K562 (cell line): ENCODE measurements around the gene SEZ6L. TPM values are rescaled to one million over a fixed set of nuclear protein-coding genes. Genes with fewer than 3 reads are reported as not detected.

ENCODE experiments used
- ATAC-seq: fragments of 200-7000 bp; cut with Tn5 transposase; 3 replicates; pipeline ENCODE4 v1.9.1; 2020; ENCODE audit warnings: moderate library complexity
- BruUV-seq: library from RNA; stranded (reverse); fragments of 400-500 nt; replicated peaks from 2 replicates; lab custom pipeline; 2021; lab: Mats Ljungman, UMichigan
- CTCF ChIA-PET: fragments of 300-600 bp; formaldehyde crosslinking; extraction: SDS; loops from one replicate; lab custom pipeline; 2021; ENCODE audit warnings: low intra/inter-chr PET ratio; lab: Yijun Ruan, JAX
- POLR2A ChIA-PET: fragments of 300-600, 350-650 bp; sonication (Branson Sonifier 250); formaldehyde crosslinking; extraction: SDS; loops from one replicate; lab custom pipeline; 2021; ENCODE audit warnings: antibody characterized with exemption, inconsistent platforms; lab: Yijun Ruan, JAX
- DNase-seq, 4 experiments: peaks; one replicate each; pipeline versions ENCODE4 v3.0.0 to v3.0.0-alpha.2; 2011 to 2018; ENCODE audit warnings: low spot score in 3 of 4, mixed read lengths in 3 of 4; ENCODE audit errors: extremely low read depth in 1 of 4
- FAIRE-seq: peaks from 2 replicates; lab custom pipeline; 2011; peaks lifted over from hg19 to GRCh38; lab: Jason Lieb, UNC
- H2AFZ ChIP-seq: 2 replicates; pipeline ENCODE4 v1.6.0; 2011; ENCODE audit warnings: low read depth, low read length, control low read depth, inconsistent platforms
- H3K27ac ChIP-seq: fragments of 200-600 bp; 3 replicates; pipeline ENCODE4 v1.8.0; 2011; ENCODE audit warnings: low read depth, mild to moderate bottlenecking, control low read depth, inconsistent platforms, low read length, moderate library complexity, mixed read lengths; ENCODE audit errors: extremely low read depth
- H3K27me3 ChIP-seq, 2 experiments: fragments of 300-600 bp in 1 of 2; 2 replicates in 1 of 2; 3 replicates in 1 of 2; pipeline versions ENCODE4 v1.6.0 to v1.8.0; 2011; ENCODE audit warnings: inconsistent platforms in 2 of 2, low read length in 2 of 2, mild to moderate bottlenecking in 1 of 2, mixed read lengths in 1 of 2, moderate library complexity in 1 of 2; ENCODE audit not compliant: control insufficient read depth in 2 of 2, insufficient read depth in 2 of 2
- H3K36me3 ChIP-seq: fragments of 300-600 bp; 3 replicates; pipeline ENCODE4 v1.8.0; 2011; ENCODE audit warnings: mild to moderate bottlenecking, low read length, inconsistent platforms; ENCODE audit not compliant: control insufficient read depth, insufficient read depth
- H3K4me1 ChIP-seq, 2 experiments: fragments of 200-600 bp in 1 of 2; replicated peaks in 1 of 2; 2 replicates in 1 of 2; 3 replicates in 1 of 2; pipeline versions ENCODE4 v1.5.1 to v1.8.0; 2011; ENCODE audit warnings: inconsistent platforms in 2 of 2, low read length in 2 of 2, mild to moderate bottlenecking in 1 of 2, mixed read lengths in 1 of 2, moderate library complexity in 1 of 2; ENCODE audit not compliant: control insufficient read depth in 2 of 2, insufficient read depth in 2 of 2
- H3K4me2 ChIP-seq: 2 replicates; pipeline ENCODE4 v1.6.1; 2011; ENCODE audit warnings: low read length, control low read depth, inconsistent platforms, mixed read lengths; ENCODE audit not compliant: insufficient read depth
- H3K4me3 ChIP-seq: fragments of 200-600 bp; sonication (generic), shearing (Covaris generic); 2 replicates; pipeline ENCODE4 v1.5.1; 2016; ENCODE audit warnings: control low read depth, inconsistent platforms
- H3K79me2 ChIP-seq: fragments of 200-600 bp; 3 replicates; pipeline ENCODE4 v1.8.0; 2011; ENCODE audit warnings: low read length, inconsistent platforms; ENCODE audit not compliant: control insufficient read depth, insufficient read depth
- H3K9ac ChIP-seq, 2 experiments: 2 replicates each; pipeline versions ENCODE4 v1.6.0 to v1.6.1; 2011; ENCODE audit warnings: low read depth in 2 of 2, low read length in 2 of 2, control low read depth in 1 of 2, inconsistent platforms in 1 of 2, mild to moderate bottlenecking in 1 of 2, mixed read lengths in 1 of 2; ENCODE audit not compliant: insufficient read depth in 1 of 2
- H3K9me1 ChIP-seq: one replicate; pipeline ENCODE4 v1.6.0; 2011; ENCODE audit warnings: inconsistent platforms, mild to moderate bottlenecking, low read length, moderate library complexity; ENCODE audit not compliant: control insufficient read depth, insufficient read depth
- H3K9me3 ChIP-seq: replicated peaks from 2 replicates; pipeline ENCODE4 v1.5.1; 2011; ENCODE audit warnings: low read depth, low read length, inconsistent platforms; ENCODE audit not compliant: control insufficient read depth, insufficient read depth
- H4K20me1 ChIP-seq: replicated peaks from 2 replicates; pipeline ENCODE4 v1.6.1; 2011; ENCODE audit warnings: low read length, inconsistent platforms, mixed read lengths; ENCODE audit not compliant: control insufficient read depth, insufficient read depth
- FOXK1 ChIP-seq: sonication (generic); formaldehyde crosslinking; IDR thresholded peaks from 2 replicates; pipeline ENCODE4 v1.8.0; 2022; ENCODE audit warnings: missing genetic modification reagents, mild to moderate bottlenecking, borderline replicate concordance
- GABPA ChIP-seq: fragments of 200-800 bp; sonication (Bioruptor generic); conservative IDR thresholded peaks from 2 replicates; pipeline ENCODE4 v1.6.1; 2016; ENCODE audit warnings: low read depth, missing genetic modification characterization, missing compliant biosample characterization
- HMG20A ChIP-seq: fragments of 450-650 bp; formaldehyde crosslinking; conservative IDR thresholded peaks from 2 replicates; pipeline ENCODE4 v1.4.0; 2020; ENCODE audit warnings: mild to moderate bottlenecking, mixed read lengths
- KDM2B ChIP-seq: fragments of 250-450 bp; sonication (Bioruptor Pico); IDR thresholded peaks from 2 replicates; pipeline ENCODE4 v1.8.0; 2021; ENCODE audit warnings: mild to moderate bottlenecking, moderate library complexity
- MAFG ChIP-seq: fragments of 450-650 bp; conservative IDR thresholded peaks from 2 replicates; pipeline ENCODE4 v1.6.1; 2016; ENCODE audit warnings: missing genetic modification characterization, missing compliant biosample characterization
- POLR2H ChIP-seq: IDR thresholded peaks from 2 replicates; pipeline ENCODE4 v1.6.1; 2016; ENCODE audit warnings: missing genetic modification characterization, low read depth, mild to moderate bottlenecking, control low read depth, missing compliant biosample characterization, moderate library complexity
- SIN3A ChIP-seq, 2 experiments: fragments of 150-350 bp in 1 of 2; IDR thresholded peaks; 2 replicates each; pipeline ENCODE4 v1.6.1; 2011 to 2016; ENCODE audit warnings: borderline replicate concordance in 2 of 2, low read depth in 2 of 2, low read length in 2 of 2, mild to moderate bottlenecking in 2 of 2, moderate library complexity in 2 of 2; ENCODE audit not compliant: control insufficient read depth in 1 of 2
- SRSF7 ChIP-seq: fragments of 200-400 bp; formaldehyde crosslinking; optimal IDR thresholded peaks from 2 replicates; pipeline ENCODE3; 2017; ENCODE audit warnings: mild to moderate bottlenecking, low read depth, low read length
- TCF3 ChIP-seq: sonication (generic); formaldehyde crosslinking; IDR thresholded peaks from 2 replicates; pipeline ENCODE4 v1.4.0; 2020; ENCODE audit warnings: mild to moderate bottlenecking, missing genetic modification reagents
- TCF7 ChIP-seq: sonication (generic); IDR thresholded peaks from 2 replicates; pipeline ENCODE4 v1.6.1; 2016; ENCODE audit warnings: antibody characterized with exemption, borderline replicate concordance
- TSC22D4 ChIP-seq: fragments of 450-650 bp; IDR thresholded peaks from 2 replicates; pipeline ENCODE4 v1.6.1; 2016; ENCODE audit warnings: missing genetic modification characterization, missing biosample characterization, control low read depth
- TSHZ1 ChIP-seq: fragments of 250-450 bp; sonication (Bioruptor Pico); IDR thresholded peaks from 2 replicates; pipeline ENCODE4 v1.4.0; 2020; ENCODE audit warnings: mild to moderate bottlenecking, moderate library complexity
- ZBED1 ChIP-seq: IDR thresholded peaks from 2 replicates; pipeline ENCODE4 v1.6.1; 2014
- WGBS: fragments of 100-300 bp; shearing (Covaris generic); methylation state at CpG from one replicate; pipeline ENCODE4 v1.1.6; 2016; ENCODE audit warnings: low coverage, mixed read lengths; ENCODE audit not compliant: insufficient coverage; ENCODE audit errors: missing lambda C conversion rate; 5-methylcytosine and 5-hydroxymethylcytosine counted together
- in situ Hi-C: fragments of 300-500 bp; cut with MboI; formaldehyde crosslinking; loops from 4 replicates; pipeline ENCODE4 v1.15.0; 2018; ENCODE audit warnings: inconsistent platforms, mixed read lengths
- intact Hi-C: fragments of 100-400 bp; cut with micrococcal nuclease; formaldehyde crosslinking; loops from 2 replicates; pipeline ENCODE4 v1.14.2; 2022
- polyA plus RNA-seq, 8 experiments: library from polyadenylated mRNA; depleted of rRNA in 4 of 8; stranded (reverse) in 5 of 8; unstranded in 3 of 8; fragments of >200 nt; fragmentation: Nextera tagmentation in 2 of 8; fragmentation: Illumina TruSeq in 1 of 8; extraction: Ambion mirVana in 2 of 8; extraction: Trizol in 1 of 8; gene quantifications; 2 replicates each; pipeline versions ENCODE4 v1.2.1 to v1.2.3, GENCODE V29; 2011 to 2014; ENCODE audit warnings: inconsistent platforms in 1 of 8, missing spikeins in 1 of 8
- total RNA-seq, 7 experiments: library from RNA; depleted of rRNA in 6 of 7; stranded (reverse); fragments of >200 nt in 6 of 7; fragmentation: Illumina TruSeq in 2 of 7; extraction: Trizol in 2 of 7; gene quantifications; 2 replicates each; pipeline versions ENCODE4 v1.2.1 to v1.2.3, GENCODE V29; 2011 to 2021; ENCODE audit warnings: low replicate concordance in 1 of 7

SEZ6L gene
- total and polyA plus RNA-seq, 9 of the 15 experiments (the other 6 are each of a cell fraction or from before 2014, with no cell fraction given): not detected

- ChIA-PET POLR2A (no interaction called here), CTCF (no interaction called here)
- FAIRE-seq (no peak), DNase-seq (no peak)
- in situ Hi-C loops: no loop called here
- no peak overlapping the region for H3K4me3 ChIP-seq
- no peaks in the 10 kb centered on the region for H3K79me2 ChIP-seq
- H3K27me3 ChIP-seq: peaks cover 0 to under 1% of the 10 kb centered on the region in 2 experiments; a peak in 1 of 5 replicates
- no peaks in the 10 kb centered on the region for H4K20me1 ChIP-seq
- no peaks in the 10 kb centered on the region for H3K4me1 ChIP-seq
- no peak overlapping the region for H2AFZ ChIP-seq
- no peaks in the 10 kb centered on the region for H3K9me3 ChIP-seq
- TF ChIP-seq KDM2B (CRISPR knock-in tag): no peak
- TF ChIP-seq GABPA: no peak
- no peak for TF ChIP-seq TSC22D4 (tag)
- TF ChIP-seq TCF7: no peak
- TF ChIP-seq, all 486 proteins: peak for 0
- Histone ChIP-seq H3K36me3 (no peaks in the 10 kb centered on the region), H3K9me1 (no peaks in the 10 kb centered on the region), H3K27ac (no peak overlapping the region), H3K4me2 (no peak overlapping the region), H3K9ac (no peak overlapping the region)
- no TSS peak for BruUV-seq
- 1% methylated on average over 8 of the region's 11 CpGs for WGBS
- no peak for ATAC-seq
- intact Hi-C loops: no loop called here
Observed at GRCh38 chr22:26276529-26277160, 107.4 kb downstream of the SEZ6L start.

GRCh38 chr22:26281941-26282340 is 112.7 kb downstream of the SEZ6L start:
- 0% methylated on average over 4 of the region's 4 CpGs for WGBS
- TF ChIP-seq FOXK1: no peak
- no peak for TF ChIP-seq ZBED1
- TF ChIP-seq MAFG (tag): no peak
- no peak for TF ChIP-seq TCF3 (CRISPR knock-in tag)
- no peak for TF ChIP-seq TSHZ1 (CRISPR knock-in tag)
- no peak for TF ChIP-seq SRSF7
- no peak for TF ChIP-seq POLR2H (tag)
- TF ChIP-seq SIN3A (IDR thresholded peaks at IDR 0.05; ENCODE audit: borderline replicate concordance in 2 of 2, control insufficient read depth in 1 of 2, low read depth in 2 of 2, low read length in 2 of 2): no peak
- TF ChIP-seq HMG20A (CRISPR knock-in tag): no peak

More at GRCh38 chr22:26281941-26282340, 112.7 kb downstream of the SEZ6L start:
- ChIA-PET CTCF (no interaction called here), POLR2A (no interaction called here)
- H3K27me3 ChIP-seq: peaks cover 0 to 3% of the 10 kb centered on the region in 2 experiments; a peak in 1 of 5 replicates
- BruUV-seq: no TSS peak
- no peaks in the 10 kb centered on the region for H3K9me1 ChIP-seq
- ATAC-seq (no peak), FAIRE-seq (no peak), DNase-seq (no peak)
- H3K79me2 ChIP-seq: no peaks in the 10 kb centered on the region
- H4K20me1 ChIP-seq: no peaks in the 10 kb centered on the region
- H3K36me3 ChIP-seq: no peaks in the 10 kb centered on the region
- no peak overlapping the region for H3K9ac ChIP-seq
- no peaks in the 10 kb centered on the region for H3K4me1 ChIP-seq
- in situ Hi-C loops (no loop called here), intact Hi-C loops (no loop called here)
- no peak overlapping the region for H2AFZ ChIP-seq
- no peak overlapping the region for H3K4me3 ChIP-seq
- H3K4me2 ChIP-seq: no peak overlapping the region
- no peak overlapping the region for H3K27ac ChIP-seq
- no peaks in the 10 kb centered on the region for H3K9me3 ChIP-seq
